Thoracic aorta (tissue), 2 donors: Measurements from ENCODE around the gene NOTCH1. TPM values are rescaled to one million over a fixed set of nuclear protein-coding genes. Genes with fewer than 3 reads are reported as not detected.

ENCODE experiments used
- ATAC-seq: fragments of 150-250 bp; one replicate; pipeline ENCODE4 v1.8.0; 2017; ENCODE audit warnings: low read depth; ENCODE audit not compliant: insufficient number of reproducible peaks, low FRiP score
- DNase-seq: peaks from one replicate; pipeline ENCODE4 v3.0.0-alpha.2; 2020; ENCODE audit warnings: low spot score
- H3K27ac ChIP-seq, 2 donors: fragments of 200-600 bp; sonication (generic); 1 replicate in 1 of 2; 2 replicates in 1 of 2; pipeline ENCODE4 v1.5.1; 2016; ENCODE audit warnings: mild to moderate bottlenecking in 2 of 2, moderate library complexity in 2 of 2
- H3K27me3 ChIP-seq: fragments of 200-600 bp; sonication (generic); replicated peaks from 2 replicates; pipeline ENCODE4 v1.6.0; 2016; ENCODE audit warnings: mild to moderate bottlenecking; ENCODE audit not compliant: insufficient read depth
- H3K36me3 ChIP-seq: fragments of 200-600 bp; sonication (generic); one replicate; pipeline ENCODE4 v1.5.1; 2016
- H3K4me1 ChIP-seq, 2 donors: fragments of 200-600 bp; sonication (generic); 1 replicate in 1 of 2; 2 replicates in 1 of 2; pipeline versions ENCODE4 v1.5.1 to v1.6.0; 2016; ENCODE audit warnings: low read depth in 2 of 2, mild to moderate bottlenecking in 1 of 2; ENCODE audit not compliant: control insufficient read depth in 1 of 2
- H3K4me3 ChIP-seq: fragments of 200-600 bp; sonication (generic); 2 replicates; pipeline ENCODE4 v1.5.1; 2016; ENCODE audit warnings: mild to moderate bottlenecking
- H3K9me3 ChIP-seq: fragments of 200-600 bp; sonication (generic); 2 replicates; pipeline ENCODE4 v1.5.1; 2016
- CTCF ChIP-seq: fragments of 200-600 bp; sonication (generic); IDR thresholded peaks from one replicate; pipeline ENCODE4 v1.5.1; 2019; ENCODE audit warnings: antibody characterized with exemption
- total RNA-seq, 2 donors: library from RNA; depleted of rRNA; stranded (reverse); fragments of >200 nt; gene quantifications; one replicate each; pipeline versions ENCODE4 v1.1.0 to v1.2.3, GENCODE V29; 2016

NOTCH1 gene
- total RNA-seq, 2 donors from 2014 or later: 40.9 to 48.1 TPM

DNA sequence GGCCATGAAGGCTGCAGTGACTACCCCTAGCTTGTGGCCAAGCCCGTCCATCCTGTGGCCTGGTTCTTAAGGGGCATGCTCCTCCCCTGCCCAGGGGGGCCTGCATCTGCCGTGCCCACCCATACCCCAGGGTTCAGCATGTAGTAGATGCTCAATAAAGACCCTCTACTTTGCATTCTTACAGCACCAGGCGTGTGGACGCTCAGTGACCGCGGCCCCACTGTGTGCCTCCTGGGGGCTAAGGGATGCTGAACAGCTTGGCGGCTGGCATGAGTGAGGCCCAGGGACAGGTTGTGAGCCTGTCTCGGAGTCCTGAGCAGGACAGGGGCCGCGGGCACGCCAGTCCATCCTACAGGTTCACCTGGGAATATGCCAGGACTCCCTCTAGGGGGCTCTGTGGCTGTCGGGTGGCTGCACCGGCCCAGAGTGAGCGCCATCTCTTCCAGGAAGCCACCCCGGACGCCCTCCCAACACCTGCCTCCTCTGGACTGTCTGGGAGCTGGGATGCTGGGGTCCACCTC lies 9.1 kb downstream of the NOTCH1 start:
- H3K4me3 ChIP-seq: no peak overlapping the region
- H3K27ac ChIP-seq: no peak overlapping the region
- peaks cover 20 to 36% of the 10 kb centered on the region in 2 donors for H3K4me1 ChIP-seq
- H3K36me3 ChIP-seq: peaks cover 11% of the 10 kb centered on the region
- no peak for ATAC-seq
- no peak for DNase-seq
- no peak for TF ChIP-seq CTCF
- no peaks in the 10 kb centered on the region for H3K27me3 ChIP-seq
- no peaks in the 10 kb centered on the region for H3K9me3 ChIP-seq

- Histone ChIP-seq H3K4me1 (peaks cover 20 to 38% of the 10 kb centered on the region in 2 donors), H3K36me3 (peaks cover 11% of the 10 kb centered on the region), H3K4me3 (no peak overlapping the region), H3K27ac (no peak overlapping the region), H3K9me3 (no peaks in the 10 kb centered on the region), H3K27me3 (no peaks in the 10 kb centered on the region)
- no peak for TF ChIP-seq CTCF
- ATAC-seq (no peak), DNase-seq (no peak)
Measured at GRCh38 chr9:136536051-136536720, 9.7 kb downstream of the NOTCH1 start.

DNA sequence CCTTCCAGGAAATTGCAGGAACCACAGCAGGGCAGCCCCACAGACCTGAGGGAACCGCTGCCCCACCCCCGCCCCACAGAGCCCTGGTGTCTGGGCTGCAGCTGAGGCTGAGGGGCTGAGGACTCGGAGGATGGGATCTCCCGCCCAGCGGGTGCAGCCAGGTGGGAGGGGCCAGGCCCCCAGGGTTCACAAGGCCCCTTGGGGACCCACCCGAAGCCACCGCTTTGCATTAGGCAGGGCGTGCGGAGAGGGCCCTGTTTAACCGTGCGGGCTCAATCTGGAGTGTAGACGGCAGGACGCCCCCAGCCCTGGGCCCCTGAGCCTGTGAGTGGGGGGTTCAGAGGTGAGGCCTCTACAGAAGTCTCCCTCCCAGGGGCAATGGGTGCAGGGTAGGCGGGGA lies 10.8 kb downstream of the NOTCH1 start:
- ATAC-seq: no peak
- Histone ChIP-seq H3K36me3 (peaks cover 11% of the 10 kb centered on the region), H3K4me3 (no peak overlapping the region), H3K4me1 (peaks cover 20 to 37% of the 10 kb centered on the region in 2 donors), H3K27ac (no peak overlapping the region), H3K9me3 (no peaks in the 10 kb centered on the region), H3K27me3 (no peaks in the 10 kb centered on the region)
- TF ChIP-seq CTCF: no peak
- no peak for DNase-seq

- Histone ChIP-seq H3K4me3 (no peak overlapping the region), H3K36me3 (peaks cover 11% of the 10 kb centered on the region), H3K4me1 (peaks cover 24 to 34% of the 10 kb centered on the region in 2 donors), H3K9me3 (no peaks in the 10 kb centered on the region), H3K27me3 (no peaks in the 10 kb centered on the region), H3K27ac (no peak overlapping the region)
- no peak for ATAC-seq
- TF ChIP-seq CTCF: no peak
- no peak for DNase-seq
Measured at GRCh38 chr9:136534366-136534765, 11.5 kb downstream of the NOTCH1 start.

DNA sequence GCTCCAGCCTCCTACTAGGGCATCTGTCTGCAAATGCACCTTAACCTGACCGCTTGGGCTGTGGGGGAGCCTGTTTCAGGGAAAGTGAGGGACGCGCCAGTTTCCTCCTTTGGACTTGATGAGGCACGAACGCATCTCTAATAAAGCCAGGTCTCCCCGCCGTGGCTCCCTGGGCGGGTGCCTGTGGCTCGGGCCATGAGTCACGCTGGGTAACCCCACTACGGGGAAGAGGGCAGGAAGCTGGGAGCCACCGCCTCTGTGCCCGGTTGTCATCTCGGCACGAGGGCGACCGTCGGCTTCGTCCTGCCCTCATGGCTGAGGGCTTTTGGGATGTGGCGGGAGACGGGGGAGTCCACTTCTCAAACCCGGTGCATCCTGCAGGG lies 12.1 kb downstream of the NOTCH1 start:
- Histone ChIP-seq H3K27ac (no peak overlapping the region), H3K27me3 (no peaks in the 10 kb centered on the region), H3K9me3 (no peaks in the 10 kb centered on the region), H3K4me3 (no peak overlapping the region), H3K4me1 (peaks cover 21 to 32% of the 10 kb centered on the region in 2 donors), H3K36me3 (peaks cover 11% of the 10 kb centered on the region)
- ATAC-seq: peak; percentile 12
- TF ChIP-seq CTCF: no peak
- DNase-seq: no peak
